Middle frontal gyrus (tissue), 1 donor: ENCODE results near the gene ZPR1.
"Not testable (repeated sequence)": the region's sequence is repeated elsewhere in the genome, so short reads cannot be mapped to it uniquely, and the experiment has no call there.

Experiments
- DNase-seq: peaks from one replicate; pipeline ENCODE4 v3.0.0-alpha.2; 2015; ENCODE audit warnings: low spot score; ENCODE audit errors: extremely low spot score

Gene ZPR1

GRCh38 chr11:116762132-116762531 is 25.7 kb downstream of the ZPR1 start:
- DNase-seq: no peak

- DNase-seq: not testable (repeated sequence)
Observed at GRCh38 chr11:116756044-116756443, 31.8 kb downstream of the ZPR1 start.

GRCh38 chr11:116750070-116750718 is 37.6 kb downstream of the ZPR1 start:
- DNase-seq: no peak

GRCh38 chr11:116742104-116742503 is 45.7 kb downstream of the ZPR1 start:
- DNase-seq: no peak

- no peak for DNase-seq
Observed at GRCh38 chr11:116740741-116741140, 47.1 kb downstream of the ZPR1 start.

GRCh38 chr11:116738975-116739374 is 48.8 kb downstream of the ZPR1 start:
- DNase-seq: no peak

- DNase-seq: no peak
Observed at GRCh38 chr11:116736763-116737162, 51.1 kb downstream of the ZPR1 start.

- DNase-seq: no peak
Observed at GRCh38 chr11:116733969-116734508, 53.8 kb downstream of the ZPR1 start.

GRCh38 chr11:116733043-116733755 is 54.6 kb downstream of the ZPR1 start:
- DNase-seq: no peak

- DNase-seq: no peak
Observed at GRCh38 chr11:116732271-116733042, 55.4 kb downstream of the ZPR1 start.

- DNase-seq: no peak
Observed at GRCh38 chr11:116731821-116732220, 56.0 kb downstream of the ZPR1 start.

- DNase-seq: peak; percentile 52
Observed at GRCh38 chr11:116731097-116731761, 56.6 kb downstream of the ZPR1 start.

- no peak for DNase-seq
Observed at GRCh38 chr11:116730601-116731000, 57.2 kb downstream of the ZPR1 start.

GRCh38 chr11:116730241-116730561 is 57.6 kb downstream of the ZPR1 start:
- DNase-seq: no peak

- no peak for DNase-seq
Observed at GRCh38 chr11:116729501-116730240, 58.2 kb downstream of the ZPR1 start.

GRCh38 chr11:116727990-116728389 is 59.8 kb downstream of the ZPR1 start:
- no peak for DNase-seq

- no peak for DNase-seq
Observed at GRCh38 chr11:116725434-116726221, 62.2 kb downstream of the ZPR1 start.

GRCh38 chr11:116724813-116725212 is 63.0 kb downstream of the ZPR1 start:
- no peak for DNase-seq
